Lower leg skin (tissue), 4 donors: Measurements from ENCODE around the gene AHNAK2. TPM values are rescaled to one million over a fixed set of nuclear protein-coding genes. Genes with fewer than 3 reads are reported as not detected.

ENCODE experiments used
- DNase-seq, 2 donors: peaks; one replicate each; pipeline ENCODE4 v3.0.0-alpha.2; 2019; ENCODE audit warnings: low spot score in 2 of 2
- H3K4me3 ChIP-seq: fragments of 200-600 bp; sonication (generic); 2 replicates; pipeline ENCODE4 v1.5.1; 2017; ENCODE audit warnings: mild to moderate bottlenecking, low read depth; ENCODE audit not compliant: poor library complexity, severe bottlenecking
- CTCF ChIP-seq, 3 donors: fragments of 450-650 bp; IDR thresholded peaks; one replicate each; pipeline ENCODE4 v1.5.1; 2016; ENCODE audit warnings: antibody characterized with exemption in 3 of 3, mild to moderate bottlenecking in 3 of 3, moderate library complexity in 2 of 3
- POLR2A ChIP-seq, 2 donors: fragments of 450-650 bp; IDR thresholded peaks; one replicate each; pipeline ENCODE4 v1.6.1; 2016 to 2017; ENCODE audit warnings: antibody characterized with exemption in 2 of 2, mild to moderate bottlenecking in 1 of 2, moderate library complexity in 1 of 2
- WGBS, 2 donors: methylation state at CpG; one replicate each; pipeline ENCODE4 v1.1.5; 2018; 5-methylcytosine and 5-hydroxymethylcytosine counted together
- intact Hi-C: fragments of 100-400 bp; cut with DNase I; formaldehyde crosslinking; loops from one replicate; pipeline ENCODE4 v1.15.0; 2023; ENCODE audit warnings: low total_unique reads
- total RNA-seq, 4 donors: library from RNA; depleted of rRNA; stranded (reverse); fragments of >200 nt; gene quantifications; one replicate each; pipeline ENCODE4 v1.1.0, GENCODE V29; 2016

The AHNAK2 gene
- total RNA-seq, 4 donors from 2014 or later = 671 to 950 (median 756) TPM

GRCh38 chr14:104933746-104934733, 44.1 kb downstream of the AHNAK2 start:
- peak in 1 of 2 donors; percentile 85 for DNase-seq
- H3K4me3 ChIP-seq = no peak overlapping the region
- intact Hi-C loops = no loop called here
- WGBS, 2 donors = 16 to 17% methylated on average over 17 to 21 of the region's 42 CpGs
- TF ChIP-seq POLR2A (IDR thresholded peaks at IDR 0.05) = no peak
- TF ChIP-seq CTCF (IDR thresholded peaks at IDR 0.05) = no peak

- peak; percentile 61 to 98 for DNase-seq
- 29 to 33% methylated on average over 11 to 52 of the region's 100 CpGs for WGBS, 2 donors
- intact Hi-C loops = no loop called here
- TF ChIP-seq CTCF (IDR thresholded peaks at IDR 0.05) (no peak), POLR2A (IDR thresholded peaks at IDR 0.05) (no peak)
- H3K4me3 ChIP-seq = peak overlapping the region; percentile 7
These were observed 45.2 kb downstream of the AHNAK2 start for GRCh38 chr14:104932676-104933631.

GRCh38 chr14:104931771-104932675, 46.2 kb downstream of the AHNAK2 start:
- no peak overlapping the region for H3K4me3 ChIP-seq
- 64 to 71% methylated on average over 34 to 51 of the region's 64 CpGs for WGBS, 2 donors
- intact Hi-C loops = no loop called here

GRCh38 chr14:104931304-104931770, 46.8 kb downstream of the AHNAK2 start:
- intact Hi-C loops = no loop called here
- 62 to 66% methylated on average over 9 of the region's 9 CpGs for WGBS, 2 donors
- peak in 1 of 2 donors; percentile 84 for DNase-seq
- TF ChIP-seq POLR2A (IDR thresholded peaks at IDR 0.05) (no peak), CTCF (IDR thresholded peaks at IDR 0.05) (no peak)
- no peak overlapping the region for H3K4me3 ChIP-seq

More at GRCh38 chr14:104931771-104932675, 46.2 kb downstream of the AHNAK2 start:
- DNase-seq = peak in 1 of 2 donors; percentile 88
- TF ChIP-seq POLR2A (IDR thresholded peaks at IDR 0.05) = no peak
- TF ChIP-seq CTCF (IDR thresholded peaks at IDR 0.05) = no peak
